Hepatic stellate cell (primary cell): Measurements from ENCODE around the gene BLOC1S3.
A peak's percentile ranks its signal among the peaks of the same experiment; 100 is the strongest.

Experiments
- DNase-seq: peaks from one replicate; pipeline ENCODE4 v3.0.0; 2011; ENCODE audit warnings: low spot score

BLOC1S3 gene

DNA sequence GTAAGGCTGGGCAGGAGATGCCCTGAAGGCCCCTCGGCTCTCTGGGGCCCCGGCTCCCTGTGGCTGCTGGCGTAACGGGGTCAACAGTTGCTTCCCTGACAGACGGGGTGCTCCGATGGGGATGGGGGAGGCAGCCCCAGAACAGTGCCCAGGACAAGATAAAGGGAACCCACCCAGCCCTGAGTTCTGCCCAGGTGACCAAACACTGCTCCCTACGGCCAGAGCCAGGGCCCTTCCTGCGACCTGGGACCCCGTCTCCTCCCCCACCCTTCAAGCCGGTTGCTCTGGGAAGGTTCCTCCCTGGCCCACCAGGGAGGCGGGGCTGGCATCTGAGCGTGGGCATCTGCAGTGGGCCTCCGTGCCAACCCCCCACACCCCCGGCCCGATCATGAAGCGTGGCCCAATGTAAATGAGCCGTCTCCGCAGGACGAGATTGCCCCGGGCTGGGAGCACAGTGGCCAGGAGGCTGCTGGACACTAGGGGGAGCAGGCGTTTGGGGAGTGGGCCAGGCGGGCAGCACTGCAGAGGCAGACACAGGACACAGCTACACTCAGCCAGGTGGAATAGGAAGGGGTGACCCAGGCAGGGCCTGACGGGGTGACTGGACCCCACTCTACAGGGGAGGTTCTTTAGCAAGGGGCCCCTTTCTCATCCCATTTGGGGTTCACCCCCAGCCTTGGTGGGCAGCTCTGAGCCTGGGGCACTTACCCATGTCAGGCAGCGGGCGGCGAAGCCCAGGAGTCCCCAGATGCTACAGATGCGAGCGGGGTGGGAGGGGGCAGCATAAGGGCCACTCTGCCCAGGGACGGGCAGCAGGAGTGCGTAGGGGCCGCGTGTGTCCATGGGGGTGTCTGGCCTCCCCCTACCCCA lies 16.6 kb upstream of the BLOC1S3 start:
- peak; percentile 59 for DNase-seq

DNA sequence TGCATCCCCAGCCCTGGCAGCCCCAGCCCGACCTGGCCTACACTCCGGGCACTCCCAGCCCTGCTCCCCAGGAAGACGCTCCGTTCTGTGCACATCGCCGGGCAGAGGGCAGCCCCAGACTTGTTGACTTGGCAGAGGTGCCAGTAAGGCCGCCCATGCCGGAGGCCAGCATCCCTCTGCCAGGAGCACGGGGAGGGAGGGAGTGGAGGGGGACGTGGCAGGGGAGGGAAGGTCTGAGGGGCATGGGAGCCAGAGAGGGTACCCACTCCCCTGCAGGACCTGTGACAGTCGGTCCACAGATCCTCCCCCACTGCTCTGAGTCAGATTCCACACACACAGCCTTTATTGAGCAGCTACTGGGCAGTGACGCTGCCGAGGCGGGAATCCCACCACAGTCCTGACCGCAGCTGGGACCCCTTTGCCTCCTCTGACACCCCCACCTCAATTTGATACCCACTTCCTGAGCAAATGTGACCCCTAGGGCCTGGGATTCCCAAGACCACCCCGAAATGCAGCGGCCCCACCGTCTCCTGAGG lies 15.9 kb upstream of the BLOC1S3 start:
- no peak for DNase-seq

DNA sequence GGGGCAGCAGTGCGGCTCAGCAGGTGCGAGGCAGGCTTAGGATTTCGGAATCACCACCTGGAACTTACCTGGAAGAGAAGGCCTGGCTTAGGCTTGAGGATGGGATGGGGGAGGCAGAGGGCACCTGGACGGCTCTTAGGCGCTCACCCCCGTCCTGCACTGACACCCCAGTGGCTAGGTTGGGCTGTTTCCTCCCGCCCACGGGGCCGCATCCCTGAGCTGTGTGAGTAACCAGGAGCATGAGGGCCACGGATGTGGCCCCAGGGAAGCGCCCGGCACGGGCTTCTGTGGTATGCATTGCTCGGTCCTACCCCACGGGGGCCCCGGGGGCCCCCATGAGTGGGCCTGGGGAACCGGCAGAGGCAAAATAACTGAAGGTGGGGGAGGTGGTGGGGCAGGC lies 15.4 kb upstream of the BLOC1S3 start:
- no peak for DNase-seq

DNA sequence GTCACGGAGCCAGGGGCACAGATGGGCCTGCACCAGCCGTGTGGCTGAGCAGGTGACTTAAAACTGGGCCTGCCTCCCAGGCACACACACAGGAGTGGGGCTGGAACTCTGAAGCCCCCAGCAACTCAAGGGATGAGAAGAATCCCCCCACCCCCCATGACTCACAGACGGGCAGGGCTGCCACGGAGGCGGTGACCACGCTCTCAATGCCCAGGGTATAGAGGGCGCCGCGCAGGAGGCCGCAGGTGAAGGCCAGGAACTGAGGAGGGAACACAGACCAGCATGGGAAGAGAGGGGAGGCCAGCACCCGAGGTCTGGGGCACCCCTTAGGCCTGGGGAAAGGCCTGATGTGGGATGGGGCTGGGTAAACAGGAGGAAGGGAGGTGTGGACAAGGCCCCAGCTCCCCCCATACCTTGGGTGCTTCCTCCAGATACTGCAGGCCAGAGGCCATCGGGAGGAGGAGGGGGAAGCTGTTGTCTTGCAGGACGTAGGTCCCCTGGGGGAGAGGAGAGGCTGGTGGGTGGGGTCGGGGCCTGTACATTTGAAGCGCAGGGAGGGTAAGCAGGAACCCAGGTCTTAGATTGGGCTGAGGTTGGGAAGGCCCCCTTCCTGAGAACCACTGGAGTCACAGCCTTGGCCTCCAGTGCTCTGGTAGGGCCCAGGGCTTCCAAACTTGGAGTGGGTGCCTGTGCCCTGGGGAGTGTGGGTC lies 14.7 kb upstream of the BLOC1S3 start:
- no peak for DNase-seq

DNA sequence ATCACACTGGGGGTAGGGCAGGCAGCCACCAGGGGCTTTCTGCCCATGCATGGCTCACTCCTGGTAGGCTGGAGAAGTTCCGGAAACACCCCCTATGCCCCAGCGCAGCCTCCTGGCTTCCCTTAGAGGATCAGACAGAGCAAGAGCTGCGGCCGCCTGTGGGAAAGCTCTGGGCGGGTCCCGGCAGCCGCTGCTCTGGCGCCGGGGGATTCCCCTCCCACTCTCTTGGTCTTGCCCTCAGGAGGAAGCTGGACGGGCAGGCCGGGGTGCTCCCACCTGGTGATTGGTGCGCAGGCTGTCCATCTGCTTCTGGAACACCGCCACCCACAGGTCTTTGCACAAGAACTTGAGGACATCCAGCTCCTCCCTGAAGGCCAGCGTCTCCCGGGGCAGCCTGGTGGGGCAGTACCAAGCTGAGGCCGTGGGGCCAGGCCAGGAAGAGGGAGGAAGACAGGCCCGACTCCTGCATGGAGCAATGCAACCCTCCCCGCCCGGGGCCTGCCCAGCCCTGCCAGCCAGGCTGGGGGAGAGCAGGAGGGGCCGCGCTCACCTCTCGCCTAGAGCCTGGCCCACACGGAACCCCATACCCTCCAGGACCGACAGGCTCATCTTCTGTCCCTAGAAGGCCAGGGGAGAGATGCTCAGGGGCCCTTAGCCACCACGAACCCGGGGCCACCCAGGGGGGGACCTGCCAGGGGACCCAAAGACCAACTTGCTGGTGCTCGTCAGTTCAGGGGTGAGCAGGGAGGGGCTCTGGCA lies 13.8 kb upstream of the BLOC1S3 start:
- no peak for DNase-seq

DNA sequence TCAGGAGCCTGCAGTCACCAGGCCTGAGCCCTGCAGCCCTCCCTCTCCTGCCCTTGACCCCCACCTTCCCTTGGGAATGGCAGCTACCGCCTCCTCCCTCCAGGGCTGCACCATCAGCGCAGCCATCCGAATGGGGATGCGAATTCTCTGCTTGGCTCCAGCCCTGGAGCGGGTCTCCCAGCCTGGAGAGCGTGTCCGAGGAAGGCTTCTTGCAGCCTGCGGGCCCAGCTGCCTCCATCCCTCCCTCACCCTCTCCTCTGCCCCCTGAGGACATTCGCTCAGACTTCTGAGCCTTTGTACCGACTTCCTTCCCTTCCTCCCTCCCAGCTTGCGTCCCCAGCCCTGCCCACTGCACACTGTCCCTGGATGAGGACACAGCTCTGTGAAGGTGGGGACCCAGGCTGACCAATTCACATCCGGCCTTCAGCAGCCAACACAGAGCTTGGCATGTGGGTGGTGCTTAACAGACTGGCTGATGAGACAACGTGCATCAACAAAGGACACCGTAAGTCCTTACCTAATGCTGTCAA lies 11.8 kb upstream of the BLOC1S3 start:
- DNase-seq = no peak

DNA sequence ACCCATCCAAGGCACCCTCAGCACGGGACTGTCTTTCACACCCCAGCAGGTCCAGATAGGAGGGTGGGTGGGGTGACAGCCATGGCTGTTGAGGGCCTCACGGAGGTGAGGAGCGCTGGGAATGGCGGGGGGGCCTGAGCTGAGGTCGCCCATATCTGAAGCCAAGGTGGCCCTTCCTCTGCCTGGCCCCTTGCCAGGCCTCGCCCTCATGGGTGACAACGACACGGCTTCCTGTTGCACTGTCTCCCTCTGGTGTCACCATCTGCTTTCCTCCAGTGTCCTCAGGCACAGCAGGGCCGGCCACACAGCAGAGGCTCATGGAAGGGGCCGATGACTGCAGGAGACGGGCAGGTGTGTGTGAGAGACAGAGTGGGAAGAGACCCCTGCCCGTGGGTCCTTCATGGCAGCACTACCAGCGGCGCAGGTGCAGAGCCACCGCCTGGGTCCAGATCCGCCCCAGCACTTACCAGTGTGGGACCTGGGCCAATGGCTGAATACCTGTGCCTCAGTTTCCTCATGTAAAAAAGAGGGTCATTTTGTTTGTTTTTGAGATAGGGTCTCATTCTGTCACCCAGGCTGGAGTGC lies 9.7 kb upstream of the BLOC1S3 start:
- no peak for DNase-seq

DNA sequence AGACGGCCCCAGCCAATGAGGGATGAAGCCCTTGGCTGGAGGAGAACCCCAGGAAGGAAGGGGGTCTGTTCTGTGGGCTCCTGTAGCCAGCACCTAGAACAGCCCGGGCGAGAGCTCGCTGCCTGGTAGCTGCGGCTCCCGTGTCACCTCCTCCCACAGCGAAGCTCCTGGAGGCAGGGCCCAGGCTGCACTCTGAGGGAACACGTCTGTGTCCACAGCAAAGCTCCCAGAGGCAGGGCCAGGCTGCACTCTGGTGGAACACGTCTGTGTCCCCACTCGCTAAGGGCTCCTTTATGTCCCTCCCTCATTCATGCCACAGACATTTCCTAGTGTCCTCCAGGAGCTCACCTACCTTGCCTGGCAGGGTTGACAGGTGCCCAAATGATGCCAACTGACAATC lies 9.0 kb upstream of the BLOC1S3 start:
- DNase-seq = no peak

DNA sequence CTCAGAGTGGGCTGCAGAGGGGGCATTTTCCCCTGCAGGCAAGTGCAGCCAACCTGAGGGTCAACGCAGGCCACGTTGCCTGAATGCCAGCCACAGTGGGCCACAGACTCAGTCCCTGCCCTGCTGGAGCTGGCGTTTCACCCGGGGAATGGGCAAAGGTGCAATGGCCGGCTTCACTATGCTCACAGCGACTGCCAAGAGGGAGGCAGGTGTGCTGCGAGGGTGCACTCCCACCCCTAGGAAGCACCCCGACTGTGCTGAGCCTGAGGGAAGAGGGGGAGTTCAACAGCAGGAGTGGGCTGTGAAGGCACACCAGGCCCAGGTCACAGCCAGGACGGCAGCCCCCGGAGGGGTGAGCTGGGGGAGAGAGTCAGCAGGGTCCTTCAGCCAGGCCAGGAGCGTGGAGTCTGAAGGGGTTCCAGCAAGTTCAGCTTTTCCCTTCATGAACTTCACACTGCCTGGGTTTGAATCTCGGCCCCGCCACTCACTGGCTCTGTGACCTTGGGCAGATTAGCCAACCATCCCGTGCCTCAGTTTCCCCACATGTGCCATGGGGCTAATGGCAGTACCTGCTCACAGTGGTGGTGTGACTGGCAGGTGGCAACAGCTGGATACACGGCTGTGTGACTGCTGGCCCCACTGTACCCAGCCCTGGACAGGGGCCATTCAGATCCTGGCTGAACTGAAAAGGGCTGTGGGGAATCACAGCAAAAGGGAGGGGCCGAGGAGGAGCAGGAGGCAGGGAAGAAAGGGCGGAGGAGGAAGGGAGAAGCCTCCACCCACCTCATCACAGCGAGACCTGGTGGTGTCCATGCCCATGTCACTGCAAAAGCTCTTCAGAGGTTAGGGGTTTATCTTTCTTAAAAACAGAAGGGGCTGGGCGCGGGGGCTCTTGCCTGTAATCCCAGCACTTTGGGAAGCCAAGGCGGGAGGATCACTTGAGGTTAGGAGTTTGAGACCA lies 8.2 kb upstream of the BLOC1S3 start:
- DNase-seq = no peak

DNA sequence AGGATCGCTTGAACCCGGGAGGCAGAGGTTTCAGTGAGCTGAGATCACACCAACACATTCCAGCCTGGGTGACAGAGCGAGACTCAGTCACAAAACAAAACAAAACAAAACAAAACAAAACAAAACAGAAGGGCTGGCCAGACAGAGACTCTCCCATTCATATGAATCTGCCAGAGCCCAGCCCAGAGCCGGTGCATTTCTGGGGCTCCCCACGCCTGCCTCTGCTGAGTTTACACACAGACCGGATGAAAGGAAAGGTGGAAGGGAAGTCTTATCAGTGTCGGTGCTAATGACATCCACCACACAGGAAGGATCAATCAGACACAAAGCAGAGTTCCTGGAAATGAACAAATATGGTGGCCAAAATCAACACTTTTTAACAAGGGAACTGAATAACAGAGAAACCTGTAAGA lies 7.4 kb upstream of the BLOC1S3 start:
- DNase-seq = no peak

DNA sequence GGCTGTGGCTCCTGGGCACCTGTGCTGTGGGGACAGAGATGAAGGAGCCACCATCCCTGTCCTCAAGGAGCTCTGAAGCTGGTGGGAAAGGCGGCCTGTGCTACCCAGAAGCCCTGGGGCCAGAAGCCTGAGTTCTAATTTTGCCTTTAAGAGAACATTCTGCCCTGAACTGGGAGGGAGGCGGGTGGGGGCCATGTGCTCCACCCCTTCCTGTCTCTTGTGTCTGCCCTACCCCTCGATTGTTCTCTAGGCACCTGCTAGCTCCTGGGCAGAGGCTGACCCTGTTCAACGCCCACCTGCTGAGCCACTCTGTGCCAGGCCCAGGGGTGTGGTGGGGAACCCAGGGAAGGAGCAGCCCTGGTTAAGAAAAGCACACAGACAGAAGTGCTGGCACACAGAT lies 6.4 kb upstream of the BLOC1S3 start:
- no peak for DNase-seq

DNA sequence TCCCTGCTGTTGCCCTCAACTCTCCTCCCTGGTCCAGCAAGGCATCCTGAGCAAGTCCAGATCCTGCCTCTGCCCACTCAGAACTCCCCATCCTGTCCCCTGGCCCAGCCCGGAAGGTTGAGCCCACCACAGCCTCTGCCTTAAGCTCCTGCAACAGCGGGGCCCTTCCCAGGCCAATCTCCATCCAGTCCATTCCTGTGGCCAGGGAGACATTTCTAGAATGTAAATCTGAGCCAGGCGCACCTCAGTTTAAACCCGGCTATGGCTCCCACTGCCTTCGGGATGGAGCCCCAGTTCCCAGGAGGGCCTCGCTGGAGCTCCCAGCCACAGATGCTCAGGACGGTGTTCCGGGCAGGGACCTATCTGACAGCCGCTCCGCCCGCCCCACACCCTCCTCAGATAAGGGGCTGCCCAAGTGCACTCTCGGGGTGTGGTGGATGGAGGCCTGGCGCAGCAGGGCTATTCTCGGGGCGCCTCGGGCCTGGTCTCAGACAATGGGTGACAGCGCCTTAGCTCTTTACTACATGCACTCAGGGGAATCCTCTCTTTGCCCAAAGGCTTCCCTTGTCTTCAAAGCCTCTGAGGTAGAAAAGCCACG lies 5.9 kb upstream of the BLOC1S3 start:
- DNase-seq = no peak

DNA sequence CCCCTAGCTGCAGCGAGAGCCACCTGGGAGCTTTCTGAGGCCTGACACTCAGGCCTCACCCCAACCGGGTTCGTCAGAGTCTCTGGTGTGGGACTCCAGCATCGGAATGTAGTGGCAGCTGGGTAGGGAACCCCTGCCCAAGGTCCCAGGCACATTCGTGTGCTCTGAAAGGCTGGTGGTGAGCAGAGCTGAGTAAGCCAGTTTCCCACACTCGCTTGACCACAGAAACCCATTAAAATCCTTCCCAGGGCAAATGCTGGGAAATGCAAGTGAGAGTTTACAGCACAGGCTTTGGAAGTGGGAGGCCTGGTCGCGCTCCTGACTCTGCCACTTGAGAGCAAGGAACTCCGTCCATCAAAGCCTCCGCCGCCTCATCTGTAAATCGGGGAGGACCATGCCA lies 4.8 kb upstream of the BLOC1S3 start:
- DNase-seq = no peak

DNA sequence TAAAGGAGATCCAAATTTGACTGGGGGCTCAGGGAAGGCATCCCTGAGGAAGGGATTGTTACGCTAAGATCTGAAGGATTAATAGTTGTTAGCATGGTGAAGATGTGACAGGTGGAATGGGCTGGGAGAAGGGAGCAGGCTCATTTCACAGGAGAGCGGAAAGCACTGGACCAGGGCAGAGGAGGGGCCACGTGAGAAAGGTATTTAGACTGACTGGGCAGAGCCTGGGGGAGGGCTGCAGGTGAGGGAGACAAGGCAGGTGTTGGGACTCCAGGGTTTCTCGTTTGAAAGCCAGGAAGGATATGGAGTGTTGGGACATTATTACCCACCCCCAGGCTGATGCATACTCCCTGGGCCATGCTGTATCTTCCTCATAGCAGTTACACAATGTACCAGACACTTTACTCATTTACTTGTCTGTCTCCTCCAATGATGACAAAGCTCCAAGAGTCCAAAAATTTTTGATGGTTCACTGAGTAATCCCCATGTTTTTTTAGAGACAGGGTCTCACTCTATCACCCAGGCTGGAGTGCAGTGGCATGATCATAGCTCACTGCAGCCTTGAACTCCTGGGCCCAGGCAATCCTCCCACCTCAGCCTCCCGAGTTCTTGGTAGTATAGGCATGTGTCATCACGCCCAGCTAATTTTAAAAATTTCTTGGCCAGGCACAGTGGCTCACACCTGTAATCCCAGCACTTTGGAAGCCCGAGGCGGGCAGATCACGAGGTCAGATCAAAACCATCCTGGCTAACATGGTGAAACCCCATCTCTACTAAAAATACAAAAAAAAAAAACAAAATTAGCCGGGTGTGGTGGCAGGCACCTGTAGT lies 2.9 kb upstream of the BLOC1S3 start:
- DNase-seq = no peak

DNA sequence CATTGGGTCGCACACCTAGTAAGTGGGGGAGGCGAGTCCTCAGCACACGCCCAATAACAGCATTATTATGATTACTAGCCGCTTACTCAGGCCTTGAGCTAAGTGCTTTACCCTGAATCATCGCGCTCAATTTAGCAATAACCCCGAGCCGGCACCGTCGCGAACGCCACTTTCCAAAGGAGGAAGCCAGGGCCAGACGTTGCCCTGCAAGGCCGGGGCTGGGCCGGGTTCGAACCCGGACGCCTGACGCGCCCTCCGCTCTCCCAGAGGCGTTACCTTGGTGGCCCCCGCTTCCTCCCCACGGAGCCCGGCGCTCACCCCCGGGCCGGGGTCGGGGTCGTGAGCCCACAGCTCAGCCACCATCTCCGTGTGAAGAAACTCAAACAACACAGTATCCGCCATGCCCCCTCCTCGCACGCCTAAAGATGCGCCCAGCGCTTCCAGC lies 745 bp upstream of the BLOC1S3 start, which contains the start of gene TRAPPC6A:
TSS of gene TRAPPC6A (minus strand) at position 421 of the 445 bp plus-strand sequence. CDS start at position 402, 19 bp downstream.
- peak; percentile 70 for DNase-seq

DNA sequence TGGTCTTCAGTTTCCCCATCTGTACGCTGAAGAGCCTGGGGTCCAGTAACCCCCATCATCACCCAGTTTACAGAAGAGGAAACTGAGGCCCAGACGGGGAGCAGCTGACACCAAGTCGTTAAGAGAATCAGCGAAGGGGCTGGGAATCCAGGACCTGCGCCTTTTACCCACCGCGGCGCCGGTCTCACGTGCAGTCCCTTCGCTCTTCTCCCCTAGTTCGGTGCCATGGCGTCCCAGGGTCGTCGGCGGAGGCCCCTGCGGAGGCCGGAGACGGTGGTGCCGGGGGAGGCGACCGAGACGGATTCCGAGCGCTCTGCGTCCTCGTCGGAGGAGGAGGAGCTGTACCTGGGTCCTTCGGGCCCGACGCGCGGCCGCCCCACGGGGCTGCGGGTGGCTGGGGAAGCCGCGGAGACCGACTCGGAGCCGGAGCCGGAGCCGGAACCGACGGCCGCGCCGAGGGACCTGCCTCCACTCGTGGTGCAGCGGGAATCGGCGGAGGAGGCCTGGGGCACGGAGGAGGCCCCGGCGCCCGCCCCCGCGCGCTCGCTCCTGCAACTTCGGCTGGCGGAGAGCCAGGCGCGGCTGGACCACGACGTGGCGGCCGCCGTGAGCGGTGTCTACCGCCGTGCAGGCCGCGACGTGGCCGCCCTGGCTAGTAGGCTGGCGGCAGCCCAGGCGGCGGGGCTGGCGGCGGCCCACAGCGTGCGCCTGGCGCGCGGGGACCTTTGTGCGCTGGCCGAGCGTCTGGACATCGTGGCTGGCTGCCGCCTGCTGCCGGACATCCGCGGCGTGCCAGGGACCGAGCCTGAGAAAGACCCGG lies 698 bp downstream of the BLOC1S3 start:
- DNase-seq = no peak

DNA sequence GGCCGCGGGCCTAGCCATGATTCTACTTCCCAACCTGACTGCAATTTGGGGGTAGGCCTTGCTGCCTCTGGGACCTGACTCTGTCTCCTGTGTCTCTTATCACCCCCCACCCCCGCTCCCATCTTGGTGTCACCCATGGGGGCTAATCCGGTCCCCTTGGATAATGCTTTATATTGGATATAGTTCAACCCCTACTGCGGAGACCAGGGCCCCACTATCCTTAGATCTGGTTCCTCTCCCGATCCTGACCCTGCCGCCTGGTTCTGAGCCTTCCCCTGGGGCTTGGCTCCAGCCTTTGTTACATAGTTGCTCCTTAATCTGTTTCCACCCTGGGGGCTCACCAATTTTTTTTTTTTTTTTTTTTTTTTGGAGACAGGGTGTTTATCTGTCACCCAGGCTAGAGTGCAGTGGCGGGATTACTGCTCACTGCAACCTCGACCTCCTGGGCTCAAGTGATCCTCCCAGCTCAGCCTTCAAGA lies 1.3 kb downstream of the BLOC1S3 start:
- DNase-seq = no peak

DNA sequence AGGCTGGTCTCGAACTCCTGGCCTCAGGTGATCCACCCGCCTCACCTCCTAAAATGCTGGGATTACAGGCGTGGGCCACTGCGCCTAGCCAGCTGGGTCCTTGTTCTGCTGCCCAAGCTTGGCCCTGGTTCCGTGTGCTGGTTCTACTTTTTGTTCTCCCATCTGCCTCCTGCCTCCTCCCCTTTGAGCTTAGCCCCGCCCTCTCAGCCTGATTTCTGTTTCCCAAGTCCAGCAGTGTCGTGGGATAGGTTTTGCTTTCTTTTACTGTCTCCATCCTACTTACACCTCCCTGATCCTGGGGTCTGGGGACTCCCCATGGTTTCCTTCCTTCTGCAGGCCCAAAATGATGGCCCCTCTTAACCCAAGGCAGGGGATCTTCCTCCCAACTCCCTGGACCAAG lies 2.4 kb downstream of the BLOC1S3 start:
- DNase-seq = no peak
